Measurements from ENCODE around the gene COG2.

The COG2 gene

GRCh38 chr1:230614121-230614520, 28.2 kb upstream of the COG2 start:
- H3K4me3 ChIP-seq (ENCODE audit: low read depth, low read length) = no peak overlapping the region
- no peak for TF ChIP-seq CTCF (IDR thresholded peaks at IDR 0.05; ENCODE audit: low read depth, low read length)

DNA sequence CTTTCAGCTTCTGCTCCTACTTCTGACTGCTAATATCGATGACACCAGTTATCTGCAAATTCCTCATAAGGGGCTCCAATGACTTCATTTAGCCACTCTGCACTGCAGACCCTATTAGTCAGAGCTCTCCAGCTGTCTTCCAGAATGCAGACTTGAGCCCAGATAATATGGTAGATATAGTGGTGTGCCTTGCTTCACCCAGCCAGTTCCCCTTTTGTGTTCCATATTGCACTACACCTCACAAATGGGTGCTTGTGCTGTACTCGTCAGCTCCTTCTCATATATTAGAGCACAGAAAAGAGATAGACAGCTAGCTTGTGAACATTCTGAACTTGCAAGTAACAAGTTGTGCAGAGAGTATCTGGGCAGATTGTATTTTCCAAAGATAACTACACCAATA, 23.7 kb upstream of the COG2 start:
- no peak overlapping the region for H3K4me3 ChIP-seq (ENCODE audit: low read depth, low read length)
- TF ChIP-seq CTCF (IDR thresholded peaks at IDR 0.05; ENCODE audit: low read depth, low read length) = no peak

GRCh38 chr1:230620649-230621323, 21.5 kb upstream of the COG2 start:
- no peak for TF ChIP-seq CTCF (IDR thresholded peaks at IDR 0.05; ENCODE audit: low read depth, low read length)
- H3K4me3 ChIP-seq (ENCODE audit: low read depth, low read length) = no peak overlapping the region

DNA sequence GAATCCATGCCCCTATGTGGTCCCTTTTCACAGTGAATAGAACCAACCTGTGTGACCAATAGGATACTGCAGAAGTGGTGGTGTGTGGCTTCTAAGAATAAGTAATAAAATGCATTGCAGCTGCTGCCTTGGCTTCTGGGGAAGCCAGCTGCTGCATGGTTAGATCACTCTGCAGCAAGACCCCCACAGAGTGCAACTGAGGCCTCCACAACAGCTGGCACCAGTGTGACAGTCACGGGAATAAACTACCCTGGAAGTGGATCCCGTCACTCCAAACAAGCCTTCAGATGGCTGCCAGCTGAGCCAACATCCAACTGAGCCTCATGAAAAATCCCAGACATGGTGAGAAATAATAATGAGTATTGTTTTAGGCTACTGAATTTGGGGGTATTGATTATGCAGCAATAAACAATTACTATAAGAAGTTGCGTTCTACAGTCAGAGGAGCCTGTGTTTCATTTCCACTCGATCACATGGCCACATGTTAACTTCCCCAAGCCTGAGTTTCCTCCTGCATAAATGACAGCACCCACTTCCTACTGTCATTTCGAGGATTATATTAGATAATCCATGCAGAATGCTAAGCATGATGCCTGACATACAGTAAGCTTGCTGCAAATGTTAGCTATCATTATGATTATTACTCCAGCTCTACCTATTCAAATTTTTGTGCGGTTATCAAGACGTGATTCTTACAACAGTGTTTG, 20.8 kb upstream of the COG2 start:
- H3K4me3 ChIP-seq (ENCODE audit: low read depth, low read length) = no peak overlapping the region
- no peak for TF ChIP-seq CTCF (IDR thresholded peaks at IDR 0.05; ENCODE audit: low read depth, low read length)

DNA sequence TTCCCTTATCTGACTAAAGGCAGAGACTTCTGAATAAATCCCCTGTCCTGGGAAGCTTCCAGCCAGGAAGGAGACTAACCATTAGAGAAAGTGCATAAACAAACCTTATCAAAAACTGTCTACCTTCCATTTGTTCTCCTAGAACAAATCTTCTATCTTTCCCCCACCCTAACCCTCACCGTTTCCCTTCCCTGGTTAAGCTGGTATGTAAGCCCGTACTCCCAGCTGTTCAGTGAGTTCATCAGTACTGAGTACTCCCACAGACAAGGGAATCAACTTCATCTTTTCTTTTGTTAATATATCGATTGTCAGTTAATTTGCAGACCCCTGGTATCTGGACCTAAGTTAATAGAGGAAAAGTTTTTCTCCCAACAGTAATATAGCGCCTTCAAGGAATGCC, 20.1 kb upstream of the COG2 start:
- no peak overlapping the region for H3K4me3 ChIP-seq (ENCODE audit: low read depth, low read length)
- no peak for TF ChIP-seq CTCF (IDR thresholded peaks at IDR 0.05; ENCODE audit: low read depth, low read length)

GRCh38 chr1:230624097-230624713, 18.1 kb upstream of the COG2 start:
- no peak overlapping the region for H3K4me3 ChIP-seq (ENCODE audit: low read depth, low read length)

More at GRCh38 chr1:230624097-230624713, 18.1 kb upstream of the COG2 start:
- TF ChIP-seq CTCF (IDR thresholded peaks at IDR 0.05; ENCODE audit: low read depth, low read length) = no peak

All from WI38 (cell line).